B cell (primary cell): ENCODE measurements around the gene VWCE.

Experiments
- CTCF ChIP-seq: fragments of 200-600 bp; IDR thresholded peaks from one replicate; pipeline ENCODE4 v1.8.0; 2022; ENCODE audit warnings: antibody characterized with exemption, mild to moderate bottlenecking
- EZH2 ChIP-seq: IDR thresholded peaks from 2 replicates; pipeline ENCODE4 v1.6.1; 2012; ENCODE audit warnings: borderline replicate concordance, low read depth, mild to moderate bottlenecking, moderate library complexity, low read length; ENCODE audit not compliant: insufficient read depth, poor library complexity, severe bottlenecking

GRCh38 chr11:61268588-61269250 is 26.4 kb downstream of the VWCE start:
- TF ChIP-seq CTCF (no peak), EZH2 (no peak)
